ENCODE measurements around the gene KCTD15. TPM values are rescaled to one million over a fixed set of nuclear protein-coding genes. Genes with fewer than 3 reads are reported as not detected.

KCTD15 gene
- total RNA-seq, 1 experiment from 2014 or later = 13.8 TPM

DNA sequence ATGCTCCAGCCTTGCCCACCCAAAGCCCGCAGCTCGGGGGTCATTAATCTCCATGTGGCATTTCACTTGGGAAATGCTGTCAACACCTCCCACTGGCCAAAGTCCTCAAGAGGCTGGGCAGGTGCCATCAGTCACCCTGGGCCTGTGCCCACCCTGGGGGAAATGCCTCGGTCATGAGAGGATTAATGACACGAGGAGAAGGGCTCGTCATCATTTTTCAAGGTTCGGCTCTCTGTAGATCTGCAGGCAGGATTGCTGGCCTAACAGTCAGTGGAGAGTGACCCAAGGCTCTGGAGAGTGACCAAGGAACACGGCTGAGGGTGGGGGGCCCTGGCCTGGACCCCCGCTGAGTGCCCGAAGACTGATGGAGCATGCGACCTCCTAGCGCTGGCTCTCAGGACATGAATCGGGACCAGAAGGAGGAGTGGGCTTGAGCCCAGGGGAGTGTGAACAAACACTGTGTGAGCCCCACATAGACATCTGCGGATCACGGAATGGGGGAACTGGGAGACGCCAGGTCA, 15.2 kb upstream of the KCTD15 start:
- Histone ChIP-seq H3K27me3 (ENCODE audit: insufficient read depth, low read depth) (peaks cover 79% of the 10 kb centered on the region), H3K9me3 (ENCODE audit: insufficient read depth, low read depth) (no peaks in the 10 kb centered on the region), H3F3A (ENCODE audit: insufficient read depth, low read depth) (no peaks in the 10 kb centered on the region), H4K20me1 (ENCODE audit: insufficient read depth) (no peaks in the 10 kb centered on the region), H3K4me2 (no peak overlapping the region), H2AFZ (no peak overlapping the region), H3K4me1 (replicated peaks; ENCODE audit: insufficient read depth) (no peaks in the 10 kb centered on the region), H3K79me2 (ENCODE audit: low read depth) (no peaks in the 10 kb centered on the region), H3K9me2 (ENCODE audit: insufficient read depth) (no peaks in the 10 kb centered on the region), H3K36me3 (ENCODE audit: low read depth) (no peaks in the 10 kb centered on the region), H3K27ac (no peak overlapping the region), H3K4me3 (no peak overlapping the region)
- ChIA-PET CTCF (no interaction called here), POLR2A (ENCODE audit: unreplicated experiment) (no interaction called here)
- intact Hi-C loops (cut with micrococcal nuclease; ENCODE audit: unreplicated experiment) = no loop called here
- BruUV-seq (replicated peaks) = no TSS peak
- no peak for DNase-seq
- no peak for TF ChIP-seq EZH2 (IDR thresholded peaks at IDR 0.05; ENCODE audit: low read depth)
- TF ChIP-seq, protein P1, sequence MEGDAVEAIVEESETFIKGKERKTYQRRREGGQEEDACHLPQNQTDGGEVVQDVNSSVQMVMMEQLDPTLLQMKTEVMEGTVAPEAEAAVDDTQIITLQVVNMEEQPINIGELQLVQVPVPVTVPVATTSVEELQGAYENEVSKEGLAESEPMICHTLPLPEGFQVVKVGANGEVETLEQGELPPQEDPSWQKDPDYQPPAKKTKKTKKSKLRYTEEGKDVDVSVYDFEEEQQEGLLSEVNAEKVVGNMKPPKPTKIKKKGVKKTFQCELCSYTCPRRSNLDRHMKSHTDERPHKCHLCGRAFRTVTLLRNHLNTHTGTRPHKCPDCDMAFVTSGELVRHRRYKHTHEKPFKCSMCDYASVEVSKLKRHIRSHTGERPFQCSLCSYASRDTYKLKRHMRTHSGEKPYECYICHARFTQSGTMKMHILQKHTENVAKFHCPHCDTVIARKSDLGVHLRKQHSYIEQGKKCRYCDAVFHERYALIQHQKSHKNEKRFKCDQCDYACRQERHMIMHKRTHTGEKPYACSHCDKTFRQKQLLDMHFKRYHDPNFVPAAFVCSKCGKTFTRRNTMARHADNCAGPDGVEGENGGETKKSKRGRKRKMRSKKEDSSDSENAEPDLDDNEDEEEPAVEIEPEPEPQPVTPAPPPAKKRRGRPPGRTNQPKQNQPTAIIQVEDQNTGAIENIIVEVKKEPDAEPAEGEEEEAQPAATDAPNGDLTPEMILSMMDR (conservative IDR thresholded peaks at IDR 0.05) = no peak

DNA sequence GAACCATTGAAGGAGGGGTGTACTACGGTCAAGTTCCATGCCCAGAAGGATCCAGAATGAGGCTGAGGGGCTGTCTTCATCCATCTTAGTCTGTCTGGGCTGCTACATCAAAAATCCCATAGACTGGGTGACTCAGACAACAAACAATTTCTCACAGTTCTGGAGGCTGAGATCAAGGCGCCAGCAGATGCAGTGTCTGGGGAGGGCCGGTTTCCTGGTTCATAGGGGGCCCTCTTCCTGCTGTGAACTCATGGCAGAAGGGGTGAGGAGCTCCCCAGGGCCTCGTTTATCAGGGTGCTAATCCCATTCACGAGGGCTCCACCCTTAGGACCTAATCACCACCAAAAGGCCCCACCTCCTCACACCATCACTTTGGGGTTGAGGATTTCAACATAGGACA, 14.7 kb upstream of the KCTD15 start:
- H3K4me1 ChIP-seq (replicated peaks; ENCODE audit: insufficient read depth) = no peaks in the 10 kb centered on the region
- no peak overlapping the region for H3K4me3 ChIP-seq
- H3K79me2 ChIP-seq (ENCODE audit: low read depth) = no peaks in the 10 kb centered on the region
- H3K9me3 ChIP-seq (ENCODE audit: insufficient read depth, low read depth) = no peaks in the 10 kb centered on the region
- no TSS peak for BruUV-seq (replicated peaks)
- H2AFZ ChIP-seq = no peak overlapping the region
- no peak overlapping the region for H3K4me2 ChIP-seq
- ChIA-PET POLR2A (ENCODE audit: unreplicated experiment) (no interaction called here), CTCF (no interaction called here)
- no peaks in the 10 kb centered on the region for H3K36me3 ChIP-seq (ENCODE audit: low read depth)
- DNase-seq = no peak
- no peaks in the 10 kb centered on the region for H3K9me2 ChIP-seq (ENCODE audit: insufficient read depth)
- intact Hi-C loops (cut with micrococcal nuclease; ENCODE audit: unreplicated experiment) = no loop called here
- no peaks in the 10 kb centered on the region for H3F3A ChIP-seq (ENCODE audit: insufficient read depth, low read depth)
- no peaks in the 10 kb centered on the region for H4K20me1 ChIP-seq (ENCODE audit: insufficient read depth)
- peaks cover 84% of the 10 kb centered on the region for H3K27me3 ChIP-seq (ENCODE audit: insufficient read depth, low read depth)
- H3K27ac ChIP-seq = no peak overlapping the region
- no peak for TF ChIP-seq EZH2 (IDR thresholded peaks at IDR 0.05; ENCODE audit: low read depth)
- TF ChIP-seq, protein P1 (conservative IDR thresholded peaks at IDR 0.05) = no peak

GRCh38 chr19:33784432-33784831, 12.2 kb upstream of the KCTD15 start:
- Histone ChIP-seq H3K9me2 (ENCODE audit: insufficient read depth) (no peaks in the 10 kb centered on the region), H3K36me3 (ENCODE audit: low read depth) (no peaks in the 10 kb centered on the region), H3K27me3 (ENCODE audit: insufficient read depth, low read depth) (peaks cover 94% of the 10 kb centered on the region), H2AFZ (no peak overlapping the region), H3K4me3 (no peak overlapping the region), H3K9me3 (ENCODE audit: insufficient read depth, low read depth) (no peaks in the 10 kb centered on the region), H3K4me1 (replicated peaks; ENCODE audit: insufficient read depth) (no peaks in the 10 kb centered on the region), H3K79me2 (ENCODE audit: low read depth) (no peaks in the 10 kb centered on the region), H3F3A (ENCODE audit: insufficient read depth, low read depth) (no peaks in the 10 kb centered on the region), H3K4me2 (no peak overlapping the region), H3K27ac (no peak overlapping the region), H4K20me1 (ENCODE audit: insufficient read depth) (no peaks in the 10 kb centered on the region)
- POLR2A ChIA-PET (ENCODE audit: unreplicated experiment) = no interaction called here
- TF ChIP-seq, protein P1 (conservative IDR thresholded peaks at IDR 0.05) = no peak
- TF ChIP-seq EZH2 (IDR thresholded peaks at IDR 0.05; ENCODE audit: low read depth) = no peak
- no TSS peak for BruUV-seq (replicated peaks)
- CTCF ChIA-PET = no interaction called here
- intact Hi-C loops (cut with micrococcal nuclease; ENCODE audit: unreplicated experiment) = no loop called here
- DNase-seq = no peak
